ENCODE results near the gene EVI2A.
"Not testable (repeated sequence)": the region's sequence is repeated elsewhere in the genome, so short reads cannot be mapped to it uniquely, and the experiment has no call there.

EVI2A gene

GRCh38 chr17:31297090-31297489 lies 24.3 kb downstream of the EVI2A start, which contains the start of gene OMG:
TSS of gene OMG (minus strand) at chr17:31297239. CDS start at chr17:31296331, 908 bp downstream.
- Histone ChIP-seq H3K4me1 (ENCODE audit: control insufficient read depth in 5 of 5, insufficient read depth in 5 of 5, low read length in 5 of 5) (peaks cover 0 to 15% (median 7%) of the 10 kb centered on the region in 5 donors), H3K36me3 (ENCODE audit: control insufficient read depth in 5 of 5, insufficient read depth in 5 of 5, low read length in 5 of 5) (peaks cover 0 to 4% (median 0%) of the 10 kb centered on the region in 5 donors), H3K9me3 (ENCODE audit: control insufficient read depth in 5 of 5, low read length in 5 of 5) (no peaks in the 10 kb centered on the region), H3K27ac (ENCODE audit: low read depth, low read length) (no peak within 1 kb of the TSS), H3K4me3 (ENCODE audit: low read depth in 1 of 5, low read length in 5 of 5) (no peak within 1 kb of the TSS), H3K9ac (ENCODE audit: low read length in 5 of 5) (no peak within 1 kb of the TSS), H3K27me3 (ENCODE audit: control insufficient read depth in 5 of 5, insufficient read depth in 4 of 5, low read length in 5 of 5) (no peaks in the 10 kb centered on the region)

GRCh38 chr17:31296142-31296541 lies 25.3 kb downstream of the EVI2A start:
- peaks cover 0 to 6% (median 0%) of the 10 kb centered on the region in 5 donors for H3K4me1 ChIP-seq (ENCODE audit: control insufficient read depth in 5 of 5, insufficient read depth in 5 of 5, low read length in 5 of 5)
- no peaks in the 10 kb centered on the region for H3K27me3 ChIP-seq (ENCODE audit: control insufficient read depth in 5 of 5, insufficient read depth in 4 of 5, low read length in 5 of 5)
- H3K9ac ChIP-seq (ENCODE audit: low read length in 5 of 5), result no peak overlapping the region
- H3K4me3 ChIP-seq (ENCODE audit: low read depth in 1 of 5, low read length in 5 of 5), result no peak overlapping the region
- H3K36me3 ChIP-seq (ENCODE audit: control insufficient read depth in 5 of 5, insufficient read depth in 5 of 5, low read length in 5 of 5), result peaks cover 0 to 7% (median 0%) of the 10 kb centered on the region in 5 donors
- H3K27ac ChIP-seq (ENCODE audit: low read depth, low read length), result no peak overlapping the region
- H3K9me3 ChIP-seq (ENCODE audit: control insufficient read depth in 5 of 5, low read length in 5 of 5), result no peaks in the 10 kb centered on the region

GRCh38 chr17:31295489-31295871 lies 25.9 kb downstream of the EVI2A start:
- peaks cover 0 to 7% (median 0%) of the 10 kb centered on the region in 5 donors for H3K36me3 ChIP-seq (ENCODE audit: control insufficient read depth in 5 of 5, insufficient read depth in 5 of 5, low read length in 5 of 5)
- H3K9ac ChIP-seq (ENCODE audit: low read length in 5 of 5), result no peak overlapping the region
- H3K27me3 ChIP-seq (ENCODE audit: control insufficient read depth in 5 of 5, insufficient read depth in 4 of 5, low read length in 5 of 5), result no peaks in the 10 kb centered on the region
- H3K4me1 ChIP-seq (ENCODE audit: control insufficient read depth in 5 of 5, insufficient read depth in 5 of 5, low read length in 5 of 5), result peaks cover 0 to 4% (median 0%) of the 10 kb centered on the region in 5 donors
- H3K9me3 ChIP-seq (ENCODE audit: control insufficient read depth in 5 of 5, low read length in 5 of 5), result no peaks in the 10 kb centered on the region
- no peak overlapping the region for H3K4me3 ChIP-seq (ENCODE audit: low read depth in 1 of 5, low read length in 5 of 5)
- no peak overlapping the region for H3K27ac ChIP-seq (ENCODE audit: low read depth, low read length)

GRCh38 chr17:31294820-31295488 lies 26.5 kb downstream of the EVI2A start:
- Histone ChIP-seq H3K9me3 (ENCODE audit: control insufficient read depth in 5 of 5, low read length in 5 of 5) (no peaks in the 10 kb centered on the region), H3K36me3 (ENCODE audit: control insufficient read depth in 5 of 5, insufficient read depth in 5 of 5, low read length in 5 of 5) (peaks cover 0 to 7% (median 0%) of the 10 kb centered on the region in 5 donors), H3K4me3 (ENCODE audit: low read depth in 1 of 5, low read length in 5 of 5) (no peak overlapping the region), H3K4me1 (ENCODE audit: control insufficient read depth in 5 of 5, insufficient read depth in 5 of 5, low read length in 5 of 5) (no peaks in the 10 kb centered on the region), H3K27ac (ENCODE audit: low read depth, low read length) (no peak overlapping the region), H3K27me3 (ENCODE audit: control insufficient read depth in 5 of 5, insufficient read depth in 4 of 5, low read length in 5 of 5) (no peaks in the 10 kb centered on the region), H3K9ac (ENCODE audit: low read length in 5 of 5) (no peak overlapping the region)

- no peaks in the 10 kb centered on the region for H3K4me1 ChIP-seq (ENCODE audit: control insufficient read depth in 5 of 5, insufficient read depth in 5 of 5, low read length in 5 of 5)
- H3K4me3 ChIP-seq (ENCODE audit: low read depth in 1 of 5, low read length in 5 of 5), result no peak overlapping the region
- H3K27me3 ChIP-seq (ENCODE audit: control insufficient read depth in 5 of 5, insufficient read depth in 4 of 5, low read length in 5 of 5), result no peaks in the 10 kb centered on the region
- no peak overlapping the region for H3K9ac ChIP-seq (ENCODE audit: low read length in 5 of 5)
- no peak overlapping the region for H3K27ac ChIP-seq (ENCODE audit: low read depth, low read length)
- H3K36me3 ChIP-seq (ENCODE audit: control insufficient read depth in 5 of 5, insufficient read depth in 5 of 5, low read length in 5 of 5), result peaks cover 0 to 7% (median 0%) of the 10 kb centered on the region in 5 donors
- H3K9me3 ChIP-seq (ENCODE audit: control insufficient read depth in 5 of 5, low read length in 5 of 5), result no peaks in the 10 kb centered on the region
These were observed 27.2 kb downstream of the EVI2A start for GRCh38 chr17:31294231-31294630.

GRCh38 chr17:31293581-31293980 lies 27.8 kb downstream of the EVI2A start:
- Histone ChIP-seq H3K9me3 (ENCODE audit: control insufficient read depth in 5 of 5, low read length in 5 of 5) (no peaks in the 10 kb centered on the region), H3K4me3 (ENCODE audit: low read depth in 1 of 5, low read length in 5 of 5) (no peak overlapping the region), H3K36me3 (ENCODE audit: control insufficient read depth in 5 of 5, insufficient read depth in 5 of 5, low read length in 5 of 5) (peaks cover 0 to 7% (median 0%) of the 10 kb centered on the region in 5 donors), H3K9ac (ENCODE audit: low read length in 5 of 5) (no peak overlapping the region), H3K27me3 (ENCODE audit: control insufficient read depth in 5 of 5, insufficient read depth in 4 of 5, low read length in 5 of 5) (no peaks in the 10 kb centered on the region), H3K27ac (ENCODE audit: low read depth, low read length) (no peak overlapping the region), H3K4me1 (ENCODE audit: control insufficient read depth in 5 of 5, insufficient read depth in 5 of 5, low read length in 5 of 5) (no peaks in the 10 kb centered on the region)

- Histone ChIP-seq H3K4me3 (ENCODE audit: low read depth in 1 of 5, low read length in 5 of 5) (no peak overlapping the region), H3K27ac (ENCODE audit: low read depth, low read length) (no peak overlapping the region), H3K9ac (ENCODE audit: low read length in 5 of 5) (no peak overlapping the region), H3K9me3 (ENCODE audit: control insufficient read depth in 5 of 5, low read length in 5 of 5) (no peaks in the 10 kb centered on the region), H3K36me3 (ENCODE audit: control insufficient read depth in 5 of 5, insufficient read depth in 5 of 5, low read length in 5 of 5) (peaks cover 0 to 7% (median 2%) of the 10 kb centered on the region in 5 donors), H3K4me1 (ENCODE audit: control insufficient read depth in 5 of 5, insufficient read depth in 5 of 5, low read length in 5 of 5) (no peaks in the 10 kb centered on the region), H3K27me3 (ENCODE audit: control insufficient read depth in 5 of 5, insufficient read depth in 4 of 5, low read length in 5 of 5) (no peaks in the 10 kb centered on the region)
These were observed 29.6 kb downstream of the EVI2A start for GRCh38 chr17:31291820-31292219.

GRCh38 chr17:31289790-31290189 lies 31.6 kb downstream of the EVI2A start:
- H3K4me1 ChIP-seq (ENCODE audit: control insufficient read depth in 5 of 5, insufficient read depth in 5 of 5, low read length in 5 of 5), result no peaks in the 10 kb centered on the region
- H3K9me3 ChIP-seq (ENCODE audit: control insufficient read depth in 5 of 5, low read length in 5 of 5), result no peaks in the 10 kb centered on the region
- no peak overlapping the region for H3K4me3 ChIP-seq (ENCODE audit: low read depth in 1 of 5, low read length in 5 of 5)
- H3K36me3 ChIP-seq (ENCODE audit: control insufficient read depth in 5 of 5, insufficient read depth in 5 of 5, low read length in 5 of 5), result peaks cover 0 to 7% (median 2%) of the 10 kb centered on the region in 5 donors
- H3K9ac ChIP-seq (ENCODE audit: low read length in 5 of 5), result no peak overlapping the region
- H3K27ac ChIP-seq (ENCODE audit: low read depth, low read length), result no peak overlapping the region
- no peaks in the 10 kb centered on the region for H3K27me3 ChIP-seq (ENCODE audit: control insufficient read depth in 5 of 5, insufficient read depth in 4 of 5, low read length in 5 of 5)

- not testable (repeated sequence) for H3K27me3 ChIP-seq (ENCODE audit: control insufficient read depth in 5 of 5, insufficient read depth in 4 of 5, low read length in 5 of 5); H3K4me1 ChIP-seq (ENCODE audit: control insufficient read depth in 5 of 5, insufficient read depth in 5 of 5, low read length in 5 of 5); H3K9me3 ChIP-seq (ENCODE audit: control insufficient read depth in 5 of 5, low read length in 5 of 5); H3K36me3 ChIP-seq (ENCODE audit: control insufficient read depth in 5 of 5, insufficient read depth in 5 of 5, low read length in 5 of 5); H3K27ac ChIP-seq (ENCODE audit: low read depth, low read length); H3K4me3 ChIP-seq (ENCODE audit: low read depth in 1 of 5, low read length in 5 of 5); H3K9ac ChIP-seq (ENCODE audit: low read length in 5 of 5)
These were observed 33.5 kb downstream of the EVI2A start for GRCh38 chr17:31287932-31288331.

- peaks cover 0 to 5% (median 2%) of the 10 kb centered on the region in 5 donors for H3K36me3 ChIP-seq (ENCODE audit: control insufficient read depth in 5 of 5, insufficient read depth in 5 of 5, low read length in 5 of 5)
- no peaks in the 10 kb centered on the region for H3K9me3 ChIP-seq (ENCODE audit: control insufficient read depth in 5 of 5, low read length in 5 of 5)
- no peak overlapping the region for H3K27ac ChIP-seq (ENCODE audit: low read depth, low read length)
- H3K4me3 ChIP-seq (ENCODE audit: low read depth in 1 of 5, low read length in 5 of 5), result no peak overlapping the region
- H3K4me1 ChIP-seq (ENCODE audit: control insufficient read depth in 5 of 5, insufficient read depth in 5 of 5, low read length in 5 of 5), result no peaks in the 10 kb centered on the region
- H3K9ac ChIP-seq (ENCODE audit: low read length in 5 of 5), result no peak overlapping the region
- H3K27me3 ChIP-seq (ENCODE audit: control insufficient read depth in 5 of 5, insufficient read depth in 4 of 5, low read length in 5 of 5), result no peaks in the 10 kb centered on the region
These were observed 34.8 kb downstream of the EVI2A start for GRCh38 chr17:31286587-31286986.

Measured in subcutaneous abdominal adipose tissue (tissue), 5 donors.